Dermis blood vessel endothelial cell (primary cell): ENCODE measurements around the gene GLTPD2. TPM values are rescaled to one million over a fixed set of nuclear protein-coding genes. Genes with fewer than 3 reads are reported as not detected.

Source experiments
- total RNA-seq: library from RNA; depleted of rRNA; stranded (reverse); fragments of >200 nt; gene quantifications from 2 replicates; pipeline ENCODE4 v1.2.3, GENCODE V29; 2014

The GLTPD2 gene
- total RNA-seq, 1 donor from 2014 or later = not detected

Other genes starting within 250 kb of the GLTPD2 start
- gene MYBBP1A, start 233.6 kb upstream of the GLTPD2 start, total RNA-seq = 32.2 and 52.0 TPM in 2 replicates
- gene GGT6, start 228.4 kb upstream of the GLTPD2 start, total RNA-seq = not detected in 2 replicates
- under 0.01 TPM in 1 of 2 replicates, not detected in the other for gene SMTNL2, start 204.4 kb upstream of the GLTPD2 start, total RNA-seq
- gene ALOX15, start 147.3 kb upstream of the GLTPD2 start, total RNA-seq = not detected in 2 replicates
- 33.5 and 64.0 TPM in 2 replicates for gene PELP1, start 84.8 kb upstream of the GLTPD2 start, total RNA-seq
- 6.6 and 9.6 TPM in 2 replicates for gene ARRB2, start 78.3 kb upstream of the GLTPD2 start, total RNA-seq
- gene MED11, start 57.5 kb upstream of the GLTPD2 start, total RNA-seq = 12.1 TPM in 2 replicates
- gene ZMYND15, start 49.1 kb upstream of the GLTPD2 start, total RNA-seq = 0.05 TPM in 1 of 2 replicates, not detected in the other
- gene CXCL16, start 49.0 kb upstream of the GLTPD2 start, total RNA-seq = 1.5 and 2.2 TPM in 2 replicates
- not detected in 2 replicates for gene TM4SF5, start 17.1 kb upstream of the GLTPD2 start, total RNA-seq
- gene VMO1, start 2.6 kb upstream of the GLTPD2 start, total RNA-seq = 0.51 TPM in 1 of 2 replicates, not detected in the other
- 157 and 202 TPM in 2 replicates for gene PSMB6, start 7.2 kb downstream of the GLTPD2 start, total RNA-seq
- 35.1 and 47.2 TPM in 2 replicates for gene PLD2, start 18.2 kb downstream of the GLTPD2 start, total RNA-seq
- 44.9 and 58.2 TPM in 2 replicates for gene MINK1, start 44.4 kb downstream of the GLTPD2 start, total RNA-seq
- gene C17orf107, start 110.6 kb downstream of the GLTPD2 start, total RNA-seq = 0.68 and 1.1 TPM in 2 replicates
- 0.85 and 3.6 TPM in 2 replicates for gene CHRNE, start 114.1 kb downstream of the GLTPD2 start, total RNA-seq
- not detected in 2 replicates for gene GP1BA, start 143.3 kb downstream of the GLTPD2 start, total RNA-seq
- gene SLC25A11, start 151.1 kb downstream of the GLTPD2 start, total RNA-seq = 59.2 and 67.8 TPM in 2 replicates
- 13.6 and 23.7 TPM in 2 replicates for gene RNF167, start 151.3 kb downstream of the GLTPD2 start, total RNA-seq
- 298 and 729 TPM in 2 replicates for gene PFN1, start 159.6 kb downstream of the GLTPD2 start, total RNA-seq
- gene ENO3, start 162.2 kb downstream of the GLTPD2 start, total RNA-seq = 3.3 and 7.0 TPM in 2 replicates
- gene SPAG7, start 178.9 kb downstream of the GLTPD2 start, total RNA-seq = 57.5 and 64.1 TPM in 2 replicates
- gene CAMTA2, start 198.7 kb downstream of the GLTPD2 start, total RNA-seq = 4.9 and 11.4 TPM in 2 replicates
- gene INCA1, start 208.6 kb downstream of the GLTPD2 start, total RNA-seq = 0.33 and 0.34 TPM in 2 replicates
- 105 and 189 TPM in 2 replicates for gene KIF1C, start 209.0 kb downstream of the GLTPD2 start, total RNA-seq
- 0.17 and 0.47 TPM in 2 replicates for gene SLC52A1, start 246.5 kb downstream of the GLTPD2 start, total RNA-seq